ENCODE data around the gene LYRM9. TPM values are rescaled to one million over a fixed set of nuclear protein-coding genes. Genes with fewer than 3 reads are reported as not detected.

LYRM9 gene
- total and polyA plus RNA-seq, 2 donors (not counting 1 experiment from before 2014, with no cell fraction given): 9.7 to 13.7 TPM

DNA sequence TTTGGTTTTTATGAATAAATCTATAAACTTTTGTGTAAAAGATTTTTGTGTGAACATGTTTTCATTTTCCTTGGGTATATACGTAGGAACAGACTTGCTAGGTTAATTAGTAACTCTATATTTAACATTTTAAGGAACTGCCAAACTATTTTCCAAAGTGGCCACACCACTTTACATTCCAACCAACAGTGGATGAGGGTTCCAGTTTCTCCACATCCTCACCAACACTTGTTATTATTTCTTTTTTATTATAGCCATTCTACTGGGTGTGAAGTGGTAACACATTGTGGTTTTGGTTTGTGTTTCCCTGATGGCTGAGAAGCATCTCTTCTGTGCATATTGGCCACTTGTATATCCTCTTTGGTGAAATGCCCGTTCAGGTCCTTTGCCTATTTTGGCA lies 20.0 kb downstream of the LYRM9 start:
- Histone ChIP-seq H3K9ac (ENCODE audit: insufficient read depth, low read length) (no peak overlapping the region), H4K20me1 (ENCODE audit: control insufficient read depth, extremely low read depth, insufficient read depth, low read length) (no peaks in the 10 kb centered on the region), H3K9me3 (ENCODE audit: control insufficient read depth, insufficient read depth, low read depth, low read length) (no peaks in the 10 kb centered on the region), H3K4me2 (ENCODE audit: extremely low read depth, insufficient read depth, low read length) (no peak overlapping the region), H2AFZ (ENCODE audit: low read length) (no peak overlapping the region), H3K27me3 (ENCODE audit: control insufficient read depth, insufficient read depth, low read length) (no peaks in the 10 kb centered on the region), H3K36me3 (ENCODE audit: control insufficient read depth, insufficient read depth, low read length) (no peaks in the 10 kb centered on the region), H3K27ac (ENCODE audit: insufficient read depth, low read length) (no peak overlapping the region), H3K4me3 (replicated peaks in 1 of 4; ENCODE audit: control extremely low read depth in 1 of 4, insufficient read depth in 1 of 4, low read depth in 3 of 4, low read length in 4 of 4) (no peak overlapping the region), H3K79me2 (ENCODE audit: control insufficient read depth, insufficient read depth, low read length) (no peaks in the 10 kb centered on the region), H3K4me1 (ENCODE audit: control insufficient read depth, extremely low read depth, insufficient read depth, low read length) (no peaks in the 10 kb centered on the region)
- no peak for TF ChIP-seq EZH2 (IDR thresholded peaks at IDR 0.05; ENCODE audit: low read length, missing control alignments)
- TF ChIP-seq, protein P1, sequence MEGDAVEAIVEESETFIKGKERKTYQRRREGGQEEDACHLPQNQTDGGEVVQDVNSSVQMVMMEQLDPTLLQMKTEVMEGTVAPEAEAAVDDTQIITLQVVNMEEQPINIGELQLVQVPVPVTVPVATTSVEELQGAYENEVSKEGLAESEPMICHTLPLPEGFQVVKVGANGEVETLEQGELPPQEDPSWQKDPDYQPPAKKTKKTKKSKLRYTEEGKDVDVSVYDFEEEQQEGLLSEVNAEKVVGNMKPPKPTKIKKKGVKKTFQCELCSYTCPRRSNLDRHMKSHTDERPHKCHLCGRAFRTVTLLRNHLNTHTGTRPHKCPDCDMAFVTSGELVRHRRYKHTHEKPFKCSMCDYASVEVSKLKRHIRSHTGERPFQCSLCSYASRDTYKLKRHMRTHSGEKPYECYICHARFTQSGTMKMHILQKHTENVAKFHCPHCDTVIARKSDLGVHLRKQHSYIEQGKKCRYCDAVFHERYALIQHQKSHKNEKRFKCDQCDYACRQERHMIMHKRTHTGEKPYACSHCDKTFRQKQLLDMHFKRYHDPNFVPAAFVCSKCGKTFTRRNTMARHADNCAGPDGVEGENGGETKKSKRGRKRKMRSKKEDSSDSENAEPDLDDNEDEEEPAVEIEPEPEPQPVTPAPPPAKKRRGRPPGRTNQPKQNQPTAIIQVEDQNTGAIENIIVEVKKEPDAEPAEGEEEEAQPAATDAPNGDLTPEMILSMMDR (conservative IDR thresholded peaks at IDR 0.05 in 1 of 2, IDR thresholded peaks at IDR 0.05 in 1 of 2; ENCODE audit: low read depth in 1 of 2, low read length in 2 of 2): no peak
- DNase-seq (ENCODE audit: low read depth in 2 of 2): no peak

DNA sequence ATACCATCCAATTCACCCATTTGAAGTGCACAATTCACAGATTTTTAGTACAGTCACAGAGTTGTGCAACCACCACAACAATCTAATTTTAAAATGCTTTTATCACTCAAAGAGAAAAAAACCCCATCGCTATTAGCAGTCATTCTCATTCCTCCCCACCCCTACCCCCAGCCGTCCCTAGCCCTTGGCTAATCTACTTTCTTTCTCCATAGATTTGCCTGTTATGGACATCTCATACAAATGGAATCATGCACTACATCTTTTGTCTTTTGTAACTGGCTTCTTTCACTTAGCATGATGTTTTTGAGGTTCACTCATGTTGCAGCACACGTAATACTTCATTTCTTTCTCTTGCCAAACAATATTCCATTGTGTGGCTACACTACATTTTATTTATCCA lies 20.4 kb downstream of the LYRM9 start:
- H3K4me2 ChIP-seq (ENCODE audit: extremely low read depth, insufficient read depth, low read length): no peak overlapping the region

DNA sequence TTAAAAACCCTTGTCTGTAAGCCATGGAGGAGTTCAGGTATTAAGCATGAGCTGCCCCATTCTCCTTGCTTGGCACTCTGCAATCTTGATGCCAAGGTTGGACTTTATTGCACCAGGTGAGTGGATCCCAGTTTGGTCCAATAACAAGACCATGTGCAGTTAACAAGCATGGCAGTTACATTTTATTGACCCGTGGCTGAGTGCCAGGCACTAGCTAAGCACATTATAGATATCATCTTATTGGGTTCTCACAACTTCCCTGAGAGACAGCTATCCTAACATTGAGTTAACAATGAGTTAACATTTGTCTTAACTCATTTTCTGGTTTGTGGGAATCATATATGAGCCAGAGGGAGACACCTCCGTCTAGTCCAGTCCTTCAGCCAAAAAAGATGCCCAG lies 21.8 kb downstream of the LYRM9 start:
- Histone ChIP-seq H3K4me1 (ENCODE audit: control insufficient read depth, extremely low read depth, insufficient read depth, low read length) (no peaks in the 10 kb centered on the region), H3K36me3 (ENCODE audit: control insufficient read depth, insufficient read depth, low read length) (no peaks in the 10 kb centered on the region), H2AFZ (ENCODE audit: low read length) (no peak overlapping the region), H4K20me1 (ENCODE audit: control insufficient read depth, extremely low read depth, insufficient read depth, low read length) (no peaks in the 10 kb centered on the region), H3K79me2 (ENCODE audit: control insufficient read depth, insufficient read depth, low read length) (no peaks in the 10 kb centered on the region), H3K4me2 (ENCODE audit: extremely low read depth, insufficient read depth, low read length) (no peak overlapping the region), H3K27me3 (ENCODE audit: control insufficient read depth, insufficient read depth, low read length) (no peaks in the 10 kb centered on the region), H3K4me3 (replicated peaks in 1 of 4; ENCODE audit: control extremely low read depth in 1 of 4, insufficient read depth in 1 of 4, low read depth in 3 of 4, low read length in 4 of 4) (no peak overlapping the region), H3K9me3 (ENCODE audit: control insufficient read depth, insufficient read depth, low read depth, low read length) (no peaks in the 10 kb centered on the region), H3K27ac (ENCODE audit: insufficient read depth, low read length) (no peak overlapping the region), H3K9ac (ENCODE audit: insufficient read depth, low read length) (no peak overlapping the region)
- DNase-seq (ENCODE audit: low read depth in 2 of 2): no peak
- TF ChIP-seq EZH2 (IDR thresholded peaks at IDR 0.05; ENCODE audit: low read length, missing control alignments): no peak

More for the DNA sequence above, 20.4 kb downstream of the LYRM9 start:
- no peak overlapping the region for H3K27ac ChIP-seq (ENCODE audit: insufficient read depth, low read length)
- no peak overlapping the region for H2AFZ ChIP-seq (ENCODE audit: low read length)
- H3K79me2 ChIP-seq (ENCODE audit: control insufficient read depth, insufficient read depth, low read length): no peaks in the 10 kb centered on the region
- H3K4me1 ChIP-seq (ENCODE audit: control insufficient read depth, extremely low read depth, insufficient read depth, low read length): no peaks in the 10 kb centered on the region
- H3K4me3 ChIP-seq (replicated peaks in 1 of 4; ENCODE audit: control extremely low read depth in 1 of 4, insufficient read depth in 1 of 4, low read depth in 3 of 4, low read length in 4 of 4): no peak overlapping the region
- no peak for TF ChIP-seq EZH2 (IDR thresholded peaks at IDR 0.05; ENCODE audit: low read length, missing control alignments)
- TF ChIP-seq, protein P1 (conservative IDR thresholded peaks at IDR 0.05 in 1 of 2, IDR thresholded peaks at IDR 0.05 in 1 of 2; ENCODE audit: low read depth in 1 of 2, low read length in 2 of 2): no peak
- H3K9ac ChIP-seq (ENCODE audit: insufficient read depth, low read length): no peak overlapping the region
- DNase-seq (ENCODE audit: low read depth in 2 of 2): no peak
- no peaks in the 10 kb centered on the region for H3K36me3 ChIP-seq (ENCODE audit: control insufficient read depth, insufficient read depth, low read length)
- no peaks in the 10 kb centered on the region for H3K27me3 ChIP-seq (ENCODE audit: control insufficient read depth, insufficient read depth, low read length)
- no peaks in the 10 kb centered on the region for H4K20me1 ChIP-seq (ENCODE audit: control insufficient read depth, extremely low read depth, insufficient read depth, low read length)
- H3K9me3 ChIP-seq (ENCODE audit: control insufficient read depth, insufficient read depth, low read depth, low read length): no peaks in the 10 kb centered on the region
